ENCODE measurements around the gene LOC101059915.
"Not testable (repeated sequence)": the region's sequence is repeated elsewhere in the genome, so short reads cannot be mapped to it uniquely, and the experiment has no call there.

Gene LOC101059915

GRCh38 chrX:71676068-71676795, 8.9 kb downstream of the LOC101059915 start:
- not testable (repeated sequence) for DNase-seq

GRCh38 chrX:71677195-71677594, 9.8 kb downstream of the LOC101059915 start:
- DNase-seq: not testable (repeated sequence)

- no peak for DNase-seq
These were observed 12.3 kb downstream of the LOC101059915 start for GRCh38 chrX:71679575-71680207.

- not testable (repeated sequence) for DNase-seq
These were observed 29.5 kb downstream of the LOC101059915 start for GRCh38 chrX:71696641-71697465.

GRCh38 chrX:71697466-71698298, 30.3 kb downstream of the LOC101059915 start:
- DNase-seq: not testable (repeated sequence)

GRCh38 chrX:71698299-71699022, 31.1 kb downstream of the LOC101059915 start:
- DNase-seq: not testable (repeated sequence)

GRCh38 chrX:71699023-71699344, 31.6 kb downstream of the LOC101059915 start:
- DNase-seq: not testable (repeated sequence)

- DNase-seq: not testable (repeated sequence)
These were observed 35.5 kb downstream of the LOC101059915 start for GRCh38 chrX:71702853-71703252.

- DNase-seq: not testable (repeated sequence)
These were observed 46.7 kb downstream of the LOC101059915 start for GRCh38 chrX:71714064-71714463.

GRCh38 chrX:71715551-71715950, 48.2 kb downstream of the LOC101059915 start:
- DNase-seq: not testable (repeated sequence)

GRCh38 chrX:71716323-71716722, 49.0 kb downstream of the LOC101059915 start:
- DNase-seq: not testable (repeated sequence)

GRCh38 chrX:71718185-71718584, 50.8 kb downstream of the LOC101059915 start, which contains the start of gene CXorf49:
TSS of gene CXorf49 (minus strand) at chrX:71718285. CDS start at chrX:71718151, 134 bp downstream.
- DNase-seq: not testable (repeated sequence)

GRCh38 chrX:71719195-71719594, 51.8 kb downstream of the LOC101059915 start:
- not testable (repeated sequence) for DNase-seq

- not testable (repeated sequence) for DNase-seq
These were observed 53.0 kb downstream of the LOC101059915 start for GRCh38 chrX:71720289-71720886.
